ENCODE results near the gene ATF6B.
"Not testable (repeated sequence)": the region's sequence is repeated elsewhere in the genome, so short reads cannot be mapped to it uniquely, and the experiment has no call there.

ATF6B gene

DNA sequence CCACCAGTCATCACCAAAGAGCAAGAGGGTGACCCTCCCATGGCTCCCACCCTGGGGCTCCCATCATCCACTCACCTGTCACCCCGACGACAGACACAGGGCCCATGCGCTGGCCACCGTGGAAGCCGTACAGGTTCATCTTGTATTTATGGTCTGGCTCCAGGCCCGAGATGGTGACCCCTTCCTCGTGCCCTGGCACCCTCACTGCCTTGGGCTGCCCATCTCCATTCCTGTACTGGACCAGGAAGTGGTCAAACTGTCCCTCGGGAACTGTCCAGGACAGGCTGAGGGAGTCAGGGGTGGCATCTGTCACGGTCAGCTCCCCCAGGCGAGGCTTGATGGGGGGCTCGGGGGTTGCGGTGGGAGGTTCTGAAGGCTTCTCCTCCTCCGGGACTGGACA is 59.7 kb downstream of the ATF6B start:
- not testable (repeated sequence) for H3K4me1 ChIP-seq (ENCODE audit: control insufficient read depth, insufficient read depth, low read length); H3K27me3 ChIP-seq (ENCODE audit: control insufficient read depth in 1 of 2, insufficient read depth in 2 of 2, low read length in 2 of 2); H3K9ac ChIP-seq (ENCODE audit: low read length in 2 of 2); H3K4me3 ChIP-seq (ENCODE audit: low read length in 2 of 2); H3K9me3 ChIP-seq (ENCODE audit: control insufficient read depth in 2 of 2, low read length in 2 of 2); H3K27ac ChIP-seq (ENCODE audit: low read length)
- peaks cover 3 to 12% of the 10 kb centered on the region in 2 donors for H3K36me3 ChIP-seq (ENCODE audit: control insufficient read depth in 2 of 2, insufficient read depth in 2 of 2, low read length in 2 of 2)

DNA sequence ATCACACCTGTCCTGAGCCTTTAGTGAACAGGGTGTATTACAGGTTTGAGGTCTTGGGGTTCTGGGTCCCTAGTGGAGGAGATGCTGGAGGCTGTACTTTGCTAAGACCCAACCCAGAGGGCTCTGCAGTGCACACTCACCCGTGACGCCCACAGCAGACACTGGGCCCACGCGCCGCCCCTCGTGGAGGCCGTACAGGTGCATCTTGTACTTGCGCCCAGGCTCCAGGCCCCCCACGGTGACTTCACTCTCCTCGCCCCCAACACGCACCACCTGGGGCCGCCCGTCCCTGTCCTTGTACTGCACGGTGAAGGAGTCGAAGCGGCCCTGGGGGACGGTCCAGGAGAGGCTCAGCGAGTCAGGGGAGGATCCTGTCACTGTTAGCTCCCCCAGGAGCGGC is 60.5 kb downstream of the ATF6B start:
- not testable (repeated sequence) for H3K9ac ChIP-seq (ENCODE audit: low read length in 2 of 2); H3K27me3 ChIP-seq (ENCODE audit: control insufficient read depth in 1 of 2, insufficient read depth in 2 of 2, low read length in 2 of 2); H3K4me1 ChIP-seq (ENCODE audit: control insufficient read depth, insufficient read depth, low read length); H3K9me3 ChIP-seq (ENCODE audit: control insufficient read depth in 2 of 2, low read length in 2 of 2); H3K27ac ChIP-seq (ENCODE audit: low read length); H3K4me3 ChIP-seq (ENCODE audit: low read length in 2 of 2)
- H3K36me3 ChIP-seq (ENCODE audit: control insufficient read depth in 2 of 2, insufficient read depth in 2 of 2, low read length in 2 of 2), result peaks cover 3 to 11% of the 10 kb centered on the region in 2 donors

Data from stomach smooth muscle (tissue), 2 donors.